DOHH2 (cell line): ENCODE data around the gene C9orf153.

ENCODE experiments used
- H3F3A ChIP-seq: fragments of 200-600 bp; sonication (generic), shearing (Covaris generic); 2 replicates; pipeline ENCODE4 v1.6.0; 2016; ENCODE audit warnings: antibody characterized with exemption, mild to moderate bottlenecking; ENCODE audit not compliant: control insufficient read depth, insufficient read depth
- H3K27ac ChIP-seq: fragments of 200-600 bp; sonication (generic); 2 replicates; pipeline ENCODE4 v1.5.1; 2014; ENCODE audit warnings: low read depth, mild to moderate bottlenecking, low read length, moderate library complexity
- H3K27me3 ChIP-seq: fragments of 200-600 bp; sonication (generic); 2 replicates; pipeline ENCODE4 v1.6.1; 2014; ENCODE audit warnings: mild to moderate bottlenecking, low read length, mixed read lengths; ENCODE audit not compliant: control insufficient read depth
- H3K36me3 ChIP-seq: fragments of 200-600 bp; sonication (generic); 2 replicates; pipeline ENCODE4 v1.6.1; 2014; ENCODE audit warnings: mild to moderate bottlenecking, low read length, moderate library complexity, mixed read lengths; ENCODE audit not compliant: control insufficient read depth
- H3K4me1 ChIP-seq: fragments of 200-600 bp; sonication (generic); 2 replicates; pipeline ENCODE4 v1.6.1; 2014; ENCODE audit warnings: mild to moderate bottlenecking, low read length, mixed read lengths; ENCODE audit not compliant: control insufficient read depth
- H3K4me2 ChIP-seq: fragments of 200-600 bp; sonication (generic); 2 replicates; pipeline ENCODE4 v1.6.0; 2014; ENCODE audit warnings: mild to moderate bottlenecking, low read length, moderate library complexity
- H3K4me3 ChIP-seq: fragments of 200-600 bp; sonication (generic); 2 replicates; pipeline ENCODE4 v1.5.1; 2014; ENCODE audit warnings: mild to moderate bottlenecking, low read length, mixed read lengths
- H3K79me2 ChIP-seq: fragments of 200-600 bp; sonication (generic); 2 replicates; pipeline ENCODE4 v1.6.1; 2014; ENCODE audit warnings: mild to moderate bottlenecking, low read length, mixed read lengths; ENCODE audit not compliant: control insufficient read depth
- H3K9me2 ChIP-seq: fragments of 200-600 bp; sonication (generic); replicated peaks from 2 replicates; pipeline ENCODE4 v1.6.1; 2014; ENCODE audit warnings: mild to moderate bottlenecking, low read length, mixed read lengths; ENCODE audit not compliant: control insufficient read depth
- H3K9me3 ChIP-seq: fragments of 200-600 bp; sonication (generic); 2 replicates; pipeline ENCODE4 v1.6.1; 2014; ENCODE audit warnings: antibody characterized with exemption, low read length, mixed read lengths; ENCODE audit not compliant: control insufficient read depth, insufficient read depth
- H4K20me1 ChIP-seq: fragments of 200-600 bp; sonication (generic); 2 replicates; pipeline ENCODE4 v1.6.0; 2014; ENCODE audit warnings: low read depth, mild to moderate bottlenecking, antibody characterized with exemption, low read length, moderate library complexity; ENCODE audit not compliant: control insufficient read depth, insufficient read depth
- CTCF ChIP-seq: fragments of 200-600 bp; sonication (generic); IDR thresholded peaks from one replicate; pipeline ENCODE4 v1.5.1; 2014; ENCODE audit warnings: antibody characterized with exemption, mild to moderate bottlenecking, low read depth, low read length; ENCODE audit not compliant: poor library complexity, severe bottlenecking
- EZH2phosphoT487 ChIP-seq: fragments of 200-600 bp; sonication (generic); IDR thresholded peaks from 2 replicates; pipeline ENCODE4 v1.6.1; 2017; ENCODE audit warnings: borderline replicate concordance, mild to moderate bottlenecking, antibody characterized with exemption, low read length, moderate library complexity, mixed read lengths

C9orf153 gene

DNA sequence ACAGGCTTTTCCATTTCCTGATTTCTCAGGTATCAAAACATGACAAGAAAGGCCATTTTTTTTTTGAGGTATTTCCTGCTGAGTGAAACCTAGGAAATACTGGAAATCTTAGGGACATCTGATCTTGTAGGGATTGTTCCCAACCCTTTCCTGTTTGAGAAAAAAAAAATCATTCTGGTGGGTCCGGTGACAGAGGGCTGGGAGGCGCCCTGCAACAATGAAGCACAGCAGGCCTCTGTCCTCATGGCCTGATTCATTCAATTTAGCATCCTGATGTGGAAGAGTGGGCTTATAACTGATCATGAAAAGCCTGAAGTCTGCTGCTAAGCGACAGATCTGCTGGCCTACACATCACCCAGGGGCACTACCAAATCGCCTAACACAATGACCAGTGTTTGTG is 3.0 kb upstream of the C9orf153 start:
- Histone ChIP-seq H3K9me3 (no peaks in the 10 kb centered on the region), H3K4me1 (no peaks in the 10 kb centered on the region), H3K4me3 (no peak overlapping the region), H3F3A (no peaks in the 10 kb centered on the region), H3K27me3 (no peaks in the 10 kb centered on the region), H3K9me2 (no peaks in the 10 kb centered on the region), H3K36me3 (peaks cover 17% of the 10 kb centered on the region), H3K79me2 (no peaks in the 10 kb centered on the region; the same call in none of the 2 replicates), H4K20me1 (no peaks in the 10 kb centered on the region), H3K27ac (no peak overlapping the region), H3K4me2 (no peak overlapping the region)
- TF ChIP-seq EZH2phosphoT487 (no peak), CTCF (no peak)

DNA sequence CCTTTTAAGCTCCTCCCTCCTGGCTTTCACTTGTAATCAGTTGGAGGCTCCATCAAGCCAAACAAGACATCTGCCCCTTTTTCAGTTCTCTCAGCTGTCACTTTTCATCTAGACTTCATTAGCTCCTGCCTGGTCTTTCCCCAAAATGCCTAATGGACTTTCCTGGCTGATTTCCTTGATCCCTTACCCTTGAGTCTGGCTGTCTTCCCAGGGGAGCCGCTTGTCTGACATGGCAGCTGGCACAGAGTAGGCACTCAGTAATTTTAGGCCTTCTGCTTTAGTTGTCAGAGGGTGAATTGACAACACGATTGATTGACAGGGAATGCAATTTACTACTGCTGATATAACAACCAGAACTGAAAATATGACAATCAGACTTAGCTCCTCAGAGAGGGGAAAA is 2.1 kb downstream of the C9orf153 start:
- H3K9me3 ChIP-seq, result no peaks in the 10 kb centered on the region
- no peaks in the 10 kb centered on the region for H4K20me1 ChIP-seq
- H3K36me3 ChIP-seq, result no peaks in the 10 kb centered on the region
- H3K4me2 ChIP-seq, result no peak overlapping the region
- H3K9me2 ChIP-seq, result no peaks in the 10 kb centered on the region
- no peaks in the 10 kb centered on the region for H3K27me3 ChIP-seq
- H3K79me2 ChIP-seq, result no peaks in the 10 kb centered on the region
- H3K27ac ChIP-seq, result no peak overlapping the region
- H3K4me1 ChIP-seq, result no peaks in the 10 kb centered on the region
- no peak for TF ChIP-seq EZH2phosphoT487
- TF ChIP-seq CTCF, result no peak
- H3F3A ChIP-seq, result no peaks in the 10 kb centered on the region
- H3K4me3 ChIP-seq, result no peak overlapping the region

DNA sequence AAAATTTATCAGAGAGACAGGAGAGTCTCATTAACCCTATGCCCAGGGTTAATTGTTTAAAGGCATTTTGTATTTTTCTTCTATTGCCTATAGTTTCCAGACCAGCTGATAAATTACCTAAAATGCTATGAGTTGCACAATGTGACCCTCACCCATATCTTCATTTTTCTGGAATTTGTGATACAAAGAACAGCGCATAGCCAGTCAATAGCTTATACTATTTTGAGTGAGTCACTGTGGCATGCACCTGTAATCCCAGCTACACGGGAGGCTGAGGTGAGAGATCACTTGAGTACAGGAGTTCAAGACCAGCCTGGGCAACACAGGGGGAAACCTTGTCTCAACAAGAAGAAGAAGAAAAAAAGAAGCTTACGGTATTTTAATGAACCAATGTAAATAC is 2.8 kb downstream of the C9orf153 start:
- no peak overlapping the region for H3K4me2 ChIP-seq

GRCh38 chr9:86253577-86253976 is 5.9 kb downstream of the C9orf153 start:
- Histone ChIP-seq H3K4me3 (no peak overlapping the region), H3F3A (no peaks in the 10 kb centered on the region), H3K27ac (no peak overlapping the region), H3K79me2 (no peaks in the 10 kb centered on the region), H3K9me3 (no peaks in the 10 kb centered on the region), H4K20me1 (no peaks in the 10 kb centered on the region), H3K27me3 (no peaks in the 10 kb centered on the region; the same call in 1 of the 2 replicates), H3K4me2 (no peak overlapping the region), H3K36me3 (no peaks in the 10 kb centered on the region), H3K9me2 (no peaks in the 10 kb centered on the region), H3K4me1 (no peaks in the 10 kb centered on the region)
- TF ChIP-seq EZH2phosphoT487 (no peak), CTCF (no peak)

More for the DNA sequence above, 2.8 kb downstream of the C9orf153 start:
- no peaks in the 10 kb centered on the region for H3K9me3 ChIP-seq
- H3K9me2 ChIP-seq, result no peaks in the 10 kb centered on the region
- H3K4me1 ChIP-seq, result no peaks in the 10 kb centered on the region
- no peaks in the 10 kb centered on the region for H4K20me1 ChIP-seq
- H3K27me3 ChIP-seq, result no peaks in the 10 kb centered on the region
- H3K4me3 ChIP-seq, result no peak overlapping the region
- H3K79me2 ChIP-seq, result no peaks in the 10 kb centered on the region
- no peak overlapping the region for H3K27ac ChIP-seq
- H3K36me3 ChIP-seq, result no peaks in the 10 kb centered on the region
- no peaks in the 10 kb centered on the region for H3F3A ChIP-seq
- no peak for TF ChIP-seq EZH2phosphoT487
